ENCODE results near the gene TRIM54. TPM values are rescaled to one million over a fixed set of nuclear protein-coding genes. Genes with fewer than 3 reads are reported as not detected.

The TRIM54 gene, protein sequence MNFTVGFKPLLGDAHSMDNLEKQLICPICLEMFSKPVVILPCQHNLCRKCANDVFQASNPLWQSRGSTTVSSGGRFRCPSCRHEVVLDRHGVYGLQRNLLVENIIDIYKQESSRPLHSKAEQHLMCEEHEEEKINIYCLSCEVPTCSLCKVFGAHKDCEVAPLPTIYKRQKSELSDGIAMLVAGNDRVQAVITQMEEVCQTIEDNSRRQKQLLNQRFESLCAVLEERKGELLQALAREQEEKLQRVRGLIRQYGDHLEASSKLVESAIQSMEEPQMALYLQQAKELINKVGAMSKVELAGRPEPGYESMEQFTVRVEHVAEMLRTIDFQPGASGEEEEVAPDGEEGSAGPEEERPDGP
- 0.26 TPM in 1 of 2 replicates, not detected in the other for total RNA-seq

DNA sequence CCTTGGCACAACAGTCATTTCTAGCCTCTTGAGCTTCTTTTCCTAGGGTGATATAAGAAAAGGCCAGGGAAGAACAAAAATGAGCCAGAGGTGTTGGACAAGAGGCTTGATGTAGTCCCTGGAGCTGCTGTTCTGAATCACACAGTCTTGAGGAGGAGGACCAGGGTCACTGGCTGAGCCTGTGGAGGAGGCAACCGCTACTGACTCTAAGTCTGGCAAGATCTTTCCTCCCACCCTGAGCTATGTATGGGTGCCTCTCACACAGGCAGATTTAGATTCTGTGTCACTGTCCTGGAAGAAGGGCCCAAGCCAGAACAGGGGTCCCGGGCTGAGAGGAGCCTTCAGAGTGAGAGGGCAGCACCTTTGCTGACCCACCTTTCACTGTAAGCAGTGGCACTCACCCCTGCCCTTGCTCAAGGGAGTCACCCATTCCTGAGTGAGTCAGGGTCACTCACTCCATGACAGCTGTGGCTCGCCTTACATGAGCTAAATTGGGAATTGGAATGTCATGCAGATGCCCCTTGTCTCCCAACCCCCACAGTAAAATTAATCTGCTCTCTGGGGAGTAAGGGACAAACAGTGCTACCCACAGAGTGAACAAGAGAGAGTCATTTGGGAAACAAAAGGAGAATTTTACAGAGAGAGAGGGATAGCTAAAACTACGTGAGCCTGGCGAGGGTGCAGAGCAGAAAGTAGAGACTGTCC lies at the start of gene TRIM54:
Gene TRIM54 (plus strand): TSS at position 575 of the 705 bp plus-strand sequence. CDS start 303 bp downstream, outside the sequence.
- Mint-ChIP-seq H3K27ac (no peak within 1 kb of the TSS), H3K9me3 (no peaks in the 10 kb centered on the region), H3K36me3 (ENCODE audit: low read depth) (no peaks in the 10 kb centered on the region), H3K4me3 (no peak within 1 kb of the TSS), H3K4me1 (ENCODE audit: low read depth) (peaks cover 6% of the 10 kb centered on the region), H3K27me3 (ENCODE audit: insufficient read depth) (peaks cover 33% of the 10 kb centered on the region)
- intact Hi-C loops (cut with micrococcal nuclease) = loop anchor here (5.0 kb wide), 1 partner anchor 115 kb away; no protein-coding TSS in a partner anchor
- DNase-seq (ENCODE audit: low spot score) = no peak

DNA sequence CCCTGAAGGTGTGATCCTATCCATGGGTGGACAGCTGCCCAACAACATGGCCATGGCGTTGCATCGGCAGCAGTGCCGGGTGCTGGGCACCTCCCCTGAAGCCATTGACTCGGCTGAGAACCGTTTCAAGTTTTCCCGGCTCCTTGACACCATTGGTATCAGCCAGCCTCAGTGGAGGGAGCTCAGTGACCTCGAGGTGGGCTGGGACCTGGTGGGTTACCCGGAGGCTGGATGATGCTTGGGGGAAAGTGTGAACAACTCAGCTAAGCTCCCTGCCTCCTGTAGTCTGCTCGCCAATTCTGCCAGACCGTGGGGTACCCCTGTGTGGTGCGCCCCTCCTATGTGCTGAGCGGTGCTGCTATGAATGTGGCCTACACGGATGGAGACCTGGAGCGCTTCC lies 48.9 kb upstream of the TRIM54 start:
- no peaks in the 10 kb centered on the region for H3K9me3 Mint-ChIP-seq
- no peaks in the 10 kb centered on the region for H3K27me3 Mint-ChIP-seq (ENCODE audit: insufficient read depth)
- no peaks in the 10 kb centered on the region for H3K4me1 Mint-ChIP-seq (ENCODE audit: low read depth)
- H3K27ac Mint-ChIP-seq = no peak overlapping the region
- intact Hi-C loops (cut with micrococcal nuclease) = no loop called here
- DNase-seq (ENCODE audit: low spot score) = no peak
- peaks cover 47% of the 10 kb centered on the region for H3K36me3 Mint-ChIP-seq (ENCODE audit: low read depth)
- no peak overlapping the region for H3K4me3 Mint-ChIP-seq

DNA sequence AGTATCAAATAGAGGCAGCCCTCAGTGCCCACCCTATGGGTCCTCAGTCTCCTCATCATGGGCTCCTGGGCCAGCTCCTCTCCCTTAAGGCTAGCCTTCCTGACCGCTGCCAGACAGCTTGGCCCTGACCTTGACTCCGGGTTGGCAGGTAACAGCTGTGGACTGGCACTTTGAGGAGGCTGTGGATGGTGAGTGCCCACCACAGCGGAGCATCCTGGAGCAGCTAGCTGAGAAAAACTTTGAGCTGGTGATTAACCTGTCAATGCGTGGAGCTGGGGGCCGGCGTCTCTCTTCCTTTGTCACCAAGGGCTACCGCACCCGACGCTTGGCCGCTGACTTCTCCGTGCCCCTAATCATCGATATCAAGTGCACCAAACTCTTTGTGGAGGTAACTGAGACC lies 46.1 kb upstream of the TRIM54 start:
- Mint-ChIP-seq H3K36me3 (ENCODE audit: low read depth) (peaks cover 61% of the 10 kb centered on the region), H3K4me3 (no peak overlapping the region), H3K4me1 (ENCODE audit: low read depth) (no peaks in the 10 kb centered on the region), H3K9me3 (no peaks in the 10 kb centered on the region), H3K27me3 (ENCODE audit: insufficient read depth) (no peaks in the 10 kb centered on the region), H3K27ac (no peak overlapping the region)
- intact Hi-C loops (cut with micrococcal nuclease) = no loop called here
- DNase-seq (ENCODE audit: low spot score) = no peak

GRCh38 chr2:27236626-27237025 lies 45.6 kb upstream of the TRIM54 start:
- Mint-ChIP-seq H3K4me3 (no peak overlapping the region), H3K36me3 (ENCODE audit: low read depth) (peaks cover 59% of the 10 kb centered on the region), H3K27me3 (ENCODE audit: insufficient read depth) (no peaks in the 10 kb centered on the region), H3K4me1 (ENCODE audit: low read depth) (no peaks in the 10 kb centered on the region), H3K27ac (no peak overlapping the region), H3K9me3 (no peaks in the 10 kb centered on the region)
- DNase-seq (ENCODE audit: low spot score) = no peak
- intact Hi-C loops (cut with micrococcal nuclease) = no loop called here

- Mint-ChIP-seq H3K4me3 (no peak overlapping the region), H3K4me1 (ENCODE audit: low read depth) (no peaks in the 10 kb centered on the region), H3K9me3 (no peaks in the 10 kb centered on the region), H3K27me3 (ENCODE audit: insufficient read depth) (no peaks in the 10 kb centered on the region), H3K27ac (no peak overlapping the region), H3K36me3 (ENCODE audit: low read depth) (peaks cover 62% of the 10 kb centered on the region)
- intact Hi-C loops (cut with micrococcal nuclease) = no loop called here
- DNase-seq (ENCODE audit: low spot score) = no peak
Observed at GRCh38 chr2:27237341-27237945, 44.8 kb upstream of the TRIM54 start.

DNA sequence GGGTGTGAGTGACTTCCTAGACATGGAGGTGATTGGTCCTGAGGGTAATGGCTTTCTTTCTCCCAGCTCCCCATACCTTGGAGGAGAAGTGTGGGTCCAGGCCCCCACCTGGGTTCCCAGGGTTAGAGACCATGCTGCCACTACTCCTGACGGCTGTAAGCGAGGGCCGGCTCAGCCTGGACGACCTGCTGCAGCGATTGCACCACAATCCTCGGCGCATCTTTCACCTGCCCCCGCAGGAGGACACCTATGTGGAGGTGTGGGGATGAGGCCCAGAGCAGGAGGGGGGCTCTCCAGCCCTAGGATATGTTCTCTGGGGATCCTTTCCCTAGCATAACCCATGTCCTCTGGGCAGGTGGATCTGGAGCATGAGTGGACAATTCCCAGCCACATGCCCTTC lies 43.3 kb upstream of the TRIM54 start:
- intact Hi-C loops (cut with micrococcal nuclease) = no loop called here
- no peaks in the 10 kb centered on the region for H3K4me1 Mint-ChIP-seq (ENCODE audit: low read depth)
- no peak overlapping the region for H3K27ac Mint-ChIP-seq
- no peak for DNase-seq (ENCODE audit: low spot score)
- H3K9me3 Mint-ChIP-seq = no peaks in the 10 kb centered on the region
- H3K27me3 Mint-ChIP-seq (ENCODE audit: insufficient read depth) = no peaks in the 10 kb centered on the region
- peaks cover 58% of the 10 kb centered on the region for H3K36me3 Mint-ChIP-seq (ENCODE audit: low read depth)
- H3K4me3 Mint-ChIP-seq = no peak overlapping the region

GRCh38 chr2:27240406-27240805 lies 41.8 kb upstream of the TRIM54 start:
- no peak overlapping the region for H3K27ac Mint-ChIP-seq
- no peaks in the 10 kb centered on the region for H3K9me3 Mint-ChIP-seq
- H3K27me3 Mint-ChIP-seq (ENCODE audit: insufficient read depth) = no peaks in the 10 kb centered on the region
- intact Hi-C loops (cut with micrococcal nuclease) = no loop called here
- H3K4me3 Mint-ChIP-seq = no peak overlapping the region
- peaks cover 49% of the 10 kb centered on the region for H3K36me3 Mint-ChIP-seq (ENCODE audit: low read depth)
- no peaks in the 10 kb centered on the region for H3K4me1 Mint-ChIP-seq (ENCODE audit: low read depth)
- no peak for DNase-seq (ENCODE audit: low spot score)

DNA sequence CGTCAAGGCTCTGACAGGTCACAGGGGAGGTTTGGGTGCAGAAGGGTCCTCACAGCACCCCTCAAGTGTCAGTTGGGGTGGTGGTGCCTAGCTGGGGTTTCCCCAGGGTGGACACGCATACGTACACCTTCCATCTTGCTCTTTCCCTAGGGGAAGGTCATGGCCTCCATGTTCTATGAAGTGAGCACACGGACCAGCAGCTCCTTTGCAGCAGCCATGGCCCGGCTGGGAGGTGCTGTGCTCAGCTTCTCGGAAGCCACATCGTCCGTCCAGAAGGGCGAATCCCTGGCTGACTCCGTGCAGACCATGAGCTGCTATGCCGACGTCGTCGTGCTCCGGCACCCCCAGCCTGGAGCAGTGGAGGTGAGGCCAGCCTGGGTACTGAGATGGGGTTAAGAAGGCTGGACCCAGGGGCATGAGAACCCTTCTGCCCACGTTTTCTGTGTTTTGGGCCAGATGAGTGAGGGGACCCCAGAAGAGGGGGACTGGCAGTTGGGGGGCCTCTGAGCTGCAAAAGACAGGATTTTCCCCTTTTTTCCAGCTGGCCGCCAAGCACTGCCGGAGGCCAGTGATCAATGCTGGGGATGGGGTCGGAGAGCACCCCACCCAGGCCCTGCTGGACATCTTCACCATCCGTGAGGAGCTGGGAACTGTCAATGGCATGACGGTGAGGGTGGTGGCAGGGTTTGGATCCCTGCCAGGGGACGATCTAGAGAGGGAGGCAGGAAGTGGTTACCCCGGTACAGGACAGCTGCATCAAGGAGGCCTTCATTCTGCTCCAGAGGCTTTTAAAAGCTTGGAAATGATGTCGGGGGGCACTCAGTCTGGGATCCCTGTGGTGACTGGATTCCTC lies 40.2 kb upstream of the TRIM54 start:
- peaks cover 44% of the 10 kb centered on the region for H3K36me3 Mint-ChIP-seq (ENCODE audit: low read depth)
- no peak overlapping the region for H3K27ac Mint-ChIP-seq
- no peaks in the 10 kb centered on the region for H3K4me1 Mint-ChIP-seq (ENCODE audit: low read depth)
- no peaks in the 10 kb centered on the region for H3K27me3 Mint-ChIP-seq (ENCODE audit: insufficient read depth)
- no peaks in the 10 kb centered on the region for H3K9me3 Mint-ChIP-seq
- intact Hi-C loops (cut with micrococcal nuclease) = no loop called here
- DNase-seq (ENCODE audit: low spot score) = no peak
- no peak overlapping the region for H3K4me3 Mint-ChIP-seq

GRCh38 chr2:27242614-27242951 lies 39.6 kb upstream of the TRIM54 start:
- Mint-ChIP-seq H3K27ac (no peak overlapping the region), H3K4me1 (ENCODE audit: low read depth) (no peaks in the 10 kb centered on the region), H3K27me3 (ENCODE audit: insufficient read depth) (no peaks in the 10 kb centered on the region), H3K36me3 (ENCODE audit: low read depth) (peaks cover 40% of the 10 kb centered on the region), H3K9me3 (no peaks in the 10 kb centered on the region), H3K4me3 (no peak overlapping the region)
- intact Hi-C loops (cut with micrococcal nuclease) = no loop called here
- DNase-seq (ENCODE audit: low spot score) = no peak

DNA sequence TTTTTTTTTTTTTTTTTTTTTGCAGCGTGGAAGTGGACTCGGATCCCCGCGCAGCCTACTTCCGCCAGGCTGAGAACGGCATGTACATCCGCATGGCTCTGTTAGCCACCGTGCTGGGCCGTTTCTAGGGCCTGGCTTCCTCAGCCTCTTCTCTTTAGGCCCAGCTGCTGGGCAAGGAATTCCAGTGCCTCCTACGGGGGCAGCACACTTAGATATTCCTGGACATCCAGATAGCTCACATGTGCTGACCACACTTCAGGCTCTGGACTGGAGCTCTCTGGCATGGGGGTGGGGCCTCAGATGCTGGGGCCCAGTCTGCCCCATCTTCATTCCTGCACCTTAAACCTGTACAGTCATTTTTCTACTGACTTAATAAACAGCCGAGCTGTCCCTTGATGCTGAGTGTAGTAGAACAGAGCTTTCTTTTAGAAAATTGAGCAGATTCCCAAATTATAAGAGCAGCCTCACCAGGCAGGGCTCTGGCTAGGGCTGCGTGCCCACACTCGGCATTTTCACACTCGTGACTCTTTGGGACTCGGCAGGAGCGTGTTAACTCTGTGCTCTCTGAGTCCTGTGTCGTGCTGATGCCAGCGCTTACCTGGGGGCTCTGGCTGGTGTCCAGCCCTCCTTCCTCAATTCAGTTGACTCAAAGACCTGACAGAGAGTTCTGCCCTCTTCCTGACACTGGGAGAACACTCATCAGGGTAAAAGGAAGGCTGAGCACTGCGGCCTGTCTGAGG lies 38.7 kb upstream of the TRIM54 start:
- Mint-ChIP-seq H3K4me1 (ENCODE audit: low read depth) (no peaks in the 10 kb centered on the region), H3K36me3 (ENCODE audit: low read depth) (peaks cover 34% of the 10 kb centered on the region), H3K4me3 (no peak overlapping the region), H3K9me3 (no peaks in the 10 kb centered on the region), H3K27me3 (ENCODE audit: insufficient read depth) (peaks cover 2% of the 10 kb centered on the region), H3K27ac (no peak overlapping the region)
- intact Hi-C loops (cut with micrococcal nuclease) = no loop called here
- DNase-seq (ENCODE audit: low spot score) = no peak

- H3K9me3 Mint-ChIP-seq = no peaks in the 10 kb centered on the region
- no peak overlapping the region for H3K27ac Mint-ChIP-seq
- no peaks in the 10 kb centered on the region for H3K4me1 Mint-ChIP-seq (ENCODE audit: low read depth)
- intact Hi-C loops (cut with micrococcal nuclease) = no loop called here
- peaks cover 26% of the 10 kb centered on the region for H3K36me3 Mint-ChIP-seq (ENCODE audit: low read depth)
- DNase-seq (ENCODE audit: low spot score) = no peak
- no peak overlapping the region for H3K4me3 Mint-ChIP-seq
- H3K27me3 Mint-ChIP-seq (ENCODE audit: insufficient read depth) = peaks cover 4% of the 10 kb centered on the region
Observed at GRCh38 chr2:27245116-27245515, 37.1 kb upstream of the TRIM54 start.

DNA sequence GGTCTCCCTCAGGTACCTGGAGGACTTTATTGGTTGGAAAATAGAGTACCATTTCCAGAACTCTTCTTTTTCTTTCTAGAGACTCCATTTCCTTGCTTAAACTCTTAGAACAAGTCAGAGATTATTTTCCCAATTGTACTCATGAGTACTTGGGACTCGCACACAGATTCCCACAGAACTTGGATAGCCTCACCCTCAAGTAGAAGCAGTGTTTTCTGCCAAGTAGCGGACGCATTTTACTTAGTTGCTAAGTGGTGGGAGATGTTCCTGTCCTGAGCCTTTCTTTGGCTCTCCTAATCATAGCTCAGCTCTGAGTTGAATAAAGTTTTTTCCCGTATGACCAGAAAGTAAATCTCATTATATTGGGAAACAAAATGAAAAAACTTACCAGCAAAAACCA lies 36.6 kb upstream of the TRIM54 start:
- Mint-ChIP-seq H3K4me3 (no peak overlapping the region), H3K4me1 (ENCODE audit: low read depth) (no peaks in the 10 kb centered on the region), H3K27ac (no peak overlapping the region), H3K9me3 (no peaks in the 10 kb centered on the region), H3K36me3 (ENCODE audit: low read depth) (peaks cover 21% of the 10 kb centered on the region), H3K27me3 (ENCODE audit: insufficient read depth) (peaks cover 4% of the 10 kb centered on the region)
- intact Hi-C loops (cut with micrococcal nuclease) = no loop called here
- DNase-seq (ENCODE audit: low spot score) = no peak

Data from activated T-helper 1 cell treated with anti-CD3 and anti-CD28 coated beads, Interleukin-12 subunit alpha, Interleukin-12 subunit beta, Interleukin-2, Interleukin-4 antibody, amounts not matched to agents 30 ng/mL and 10 ng/mL and 1 ng/mL, durations not matched to agents 14 hours and 24 hours and 36 hours (primary cell).